HCT116 (cell line): Measurements from ENCODE around the gene CLIP2.

Experiments
- ATF3 ChIP-seq: IDR thresholded peaks from 2 replicates; pipeline ENCODE4 v1.6.1; 2012
- CBX3 ChIP-seq: IDR thresholded peaks from 2 replicates; pipeline ENCODE4 v1.6.1; 2012; ENCODE audit warnings: low read depth
- CEBPB ChIP-seq: IDR thresholded peaks from 2 replicates; pipeline ENCODE4 v1.6.1; 2012; ENCODE audit warnings: low read depth
- CTCF ChIP-seq, 3 experiments: fragments of 200-600 bp in 1 of 3; sonication (generic) in 1 of 3; IDR thresholded peaks in 2 of 3; conservative IDR thresholded peaks in 1 of 3; 2 replicates each; pipeline ENCODE4 v1.5.1; 2012 to 2017; ENCODE audit warnings: low read depth in 2 of 3, low read length in 2 of 3, antibody characterized with exemption in 1 of 3, borderline replicate concordance in 1 of 3, control low read depth in 1 of 3, mild to moderate bottlenecking in 1 of 3, mixed read lengths in 1 of 3, mixed run types in 1 of 3, moderate library complexity in 1 of 3; ENCODE audit not compliant: insufficient read depth in 1 of 3
- ELF1 ChIP-seq: IDR thresholded peaks from 2 replicates; pipeline ENCODE4 v1.6.1; 2012; ENCODE audit warnings: low read depth, borderline replicate concordance
- EZH2 ChIP-seq: fragments of 200-600 bp; sonication (generic); IDR thresholded peaks from 2 replicates; pipeline ENCODE4 v1.6.1; 2017; ENCODE audit warnings: antibody characterized with exemption, mixed run types
- EZH2phosphoT487 ChIP-seq: fragments of 200-600 bp; IDR thresholded peaks from 2 replicates; pipeline ENCODE4 v1.6.1; 2018; ENCODE audit warnings: antibody characterized with exemption, borderline replicate concordance
- POLR2A ChIP-seq: IDR thresholded peaks from 2 replicates; pipeline ENCODE4 v1.7.0; 2011; ENCODE audit warnings: borderline replicate concordance; ENCODE audit not compliant: insufficient read depth, insufficient read length; ENCODE audit errors: extremely low read depth
- POLR2AphosphoS5 ChIP-seq: IDR thresholded peaks from 2 replicates; pipeline ENCODE4 v1.6.1; 2011; ENCODE audit warnings: mild to moderate bottlenecking, low read depth, low read length, moderate library complexity
- RAD21 ChIP-seq: IDR thresholded peaks from 2 replicates; pipeline ENCODE4 v1.6.1; 2012; ENCODE audit warnings: low read depth, mild to moderate bottlenecking
- REST ChIP-seq: IDR thresholded peaks from 2 replicates; pipeline ENCODE4 v1.6.1; 2012; ENCODE audit warnings: low read depth
- SRF ChIP-seq: IDR thresholded peaks from 2 replicates; pipeline ENCODE4 v1.6.1; 2012; ENCODE audit warnings: low read depth
- TCF7L2 ChIP-seq: IDR thresholded peaks from 2 replicates; pipeline ENCODE4 v1.7.0; 2011; ENCODE audit warnings: borderline replicate concordance, inconsistent platforms; ENCODE audit not compliant: insufficient read depth, insufficient read length; ENCODE audit errors: extremely low read depth
- YY1 ChIP-seq: IDR thresholded peaks from 2 replicates; pipeline ENCODE4 v1.6.1; 2011; ENCODE audit warnings: low read length, low read depth, moderate library complexity, mild to moderate bottlenecking; ENCODE audit not compliant: insufficient replicate concordance; ENCODE audit errors: extremely low read depth

GRCh38 chr7:74306004-74306729 is 17.0 kb downstream of the CLIP2 start:
- no peak for TF ChIP-seq EZH2
- TF ChIP-seq YY1, result no peak
- no peak for TF ChIP-seq CTCF (IDR thresholded peaks at IDR 0.05 in 2 of 3, conservative IDR thresholded peaks at IDR 0.05 in 1 of 3; ENCODE audit: borderline replicate concordance in 1 of 3, insufficient read depth in 1 of 3, low read depth in 2 of 3, low read length in 2 of 3)
- TF ChIP-seq POLR2A, result no peak
- TF ChIP-seq RAD21, result no peak
- no peak for TF ChIP-seq TCF7L2
- no peak for TF ChIP-seq POLR2AphosphoS5
- TF ChIP-seq CBX3, result no peak
- no peak for TF ChIP-seq ATF3
- TF ChIP-seq ELF1, result no peak
- no peak for TF ChIP-seq REST
- no peak for TF ChIP-seq EZH2phosphoT487
- no peak for TF ChIP-seq CEBPB
- no peak for TF ChIP-seq SRF
